Measurements from ENCODE around the gene OR4K14.
"Not testable (repeated sequence)": the region's sequence is repeated elsewhere in the genome, so short reads cannot be mapped to it uniquely, and the experiment has no call there.

Gene OR4K14, protein sequence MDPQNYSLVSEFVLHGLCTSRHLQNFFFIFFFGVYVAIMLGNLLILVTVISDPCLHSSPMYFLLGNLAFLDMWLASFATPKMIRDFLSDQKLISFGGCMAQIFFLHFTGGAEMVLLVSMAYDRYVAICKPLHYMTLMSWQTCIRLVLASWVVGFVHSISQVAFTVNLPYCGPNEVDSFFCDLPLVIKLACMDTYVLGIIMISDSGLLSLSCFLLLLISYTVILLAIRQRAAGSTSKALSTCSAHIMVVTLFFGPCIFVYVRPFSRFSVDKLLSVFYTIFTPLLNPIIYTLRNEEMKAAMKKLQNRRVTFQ

DNA sequence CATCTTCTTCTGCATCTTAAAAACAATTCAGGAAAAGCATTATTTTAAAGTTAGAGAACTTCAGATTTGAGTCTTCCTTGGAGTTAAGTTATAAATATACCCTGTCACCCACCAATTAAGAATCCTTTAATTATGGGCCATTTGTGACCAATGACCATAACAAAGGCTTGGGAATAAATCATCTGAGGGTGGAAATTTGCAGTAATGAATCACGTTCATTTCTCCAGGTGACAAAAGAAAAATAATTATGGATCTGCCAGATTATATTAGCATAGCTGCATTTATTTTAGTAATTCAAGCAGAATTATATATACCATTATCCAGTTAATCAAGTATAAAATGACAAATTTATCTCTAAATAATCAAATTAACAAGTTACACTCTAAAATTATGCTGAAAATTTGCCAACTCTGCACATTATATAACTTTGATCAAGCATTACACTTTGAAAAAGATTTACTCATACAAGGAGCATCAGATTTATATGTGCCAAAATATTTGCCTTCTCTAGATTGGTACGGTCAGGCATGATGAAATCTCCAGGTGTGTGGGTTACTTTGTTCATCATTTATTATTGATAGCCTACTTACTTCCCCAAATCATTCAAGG lies at the start of gene OR4K14:
TSS of gene OR4K14 (minus strand) at position 51 of the 609 bp plus-strand sequence. CDS start 4,114 bp downstream, outside the sequence.
- no peak for DNase-seq (ENCODE audit: low spot score)

DNA sequence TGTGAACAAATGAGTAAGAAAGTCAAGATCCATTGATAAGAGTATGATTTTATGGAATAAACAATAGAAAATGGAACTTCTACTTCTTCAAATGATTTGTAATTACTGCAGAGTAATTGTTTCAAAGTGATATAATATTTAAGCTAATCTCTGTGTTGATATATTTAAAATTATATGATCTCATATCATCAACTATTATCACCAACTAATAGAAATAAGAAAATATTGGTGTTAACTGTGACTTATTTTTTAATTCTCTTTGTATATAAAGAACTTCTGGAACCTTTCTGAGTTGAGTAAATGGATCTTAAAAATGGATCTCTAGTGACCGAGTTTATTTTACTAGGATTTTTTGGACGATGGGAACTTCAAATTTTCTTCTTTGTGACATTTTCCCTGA lies 40.6 kb upstream of the OR4K14 start, which contains the start of gene OR4L1:
TSS of gene OR4L1 (plus strand) at position 301 of the 400 bp plus-strand sequence. CDS start at position 301, 0 bp downstream.
- no peak for DNase-seq (ENCODE audit: low spot score)

- no peak for DNase-seq (ENCODE audit: low spot score)
Observed at GRCh38 chr14:20048202-20048601, 29.1 kb upstream of the OR4K14 start.

GRCh38 chr14:20044243-20044642 lies 25.1 kb upstream of the OR4K14 start:
- DNase-seq (ENCODE audit: low spot score), result no peak

DNA sequence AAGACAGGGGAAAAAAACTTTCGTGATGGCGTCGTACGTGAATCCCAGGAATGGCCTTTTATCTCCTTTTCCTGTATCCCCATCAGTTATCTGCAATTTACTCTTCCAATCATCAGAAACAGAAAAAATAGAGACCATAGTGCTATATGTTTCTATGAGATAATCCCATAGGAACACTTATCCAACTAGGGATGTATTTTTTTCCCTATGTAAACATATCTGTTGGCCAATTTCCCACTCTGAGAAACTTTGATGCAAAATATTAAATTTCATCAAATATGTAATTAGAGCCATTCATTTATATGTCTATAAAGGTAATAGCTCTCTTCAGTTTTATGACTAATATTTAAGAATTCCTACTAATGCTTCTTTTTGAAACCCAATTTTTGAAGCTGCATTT lies 16.8 kb upstream of the OR4K14 start, which contains the start of gene OR4K13:
TSS of gene OR4K13 (minus strand) at position 101 of the 400 bp plus-strand sequence. CDS start 1,280 bp downstream, outside the sequence.
- DNase-seq (ENCODE audit: low spot score), result no peak

GRCh38 chr14:20035449-20035848 lies 16.3 kb upstream of the OR4K14 start:
- DNase-seq (ENCODE audit: low spot score), result no peak

DNA sequence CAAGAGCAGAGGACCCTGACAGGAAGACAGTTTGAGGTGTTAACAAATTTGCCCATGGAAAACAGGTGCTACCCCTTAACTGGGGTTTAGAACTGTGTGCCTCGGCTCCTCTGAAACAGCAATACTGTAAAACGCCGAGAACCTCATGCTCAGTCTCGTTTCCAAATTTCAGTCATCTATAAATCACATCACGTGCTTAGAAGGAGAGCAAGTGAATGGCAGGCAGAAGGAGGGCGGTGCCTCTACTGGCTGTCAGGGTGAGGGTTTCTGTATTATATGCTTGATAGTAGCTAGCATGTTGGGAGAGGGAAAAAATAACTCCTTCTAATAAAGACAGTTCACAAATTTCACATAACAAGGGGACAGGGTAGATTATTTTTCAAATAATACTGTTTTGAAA lies 12.0 kb upstream of the OR4K14 start:
- DNase-seq (ENCODE audit: low spot score), result no peak

GRCh38 chr14:20008156-20008555 lies 11.0 kb downstream of the OR4K14 start:
- DNase-seq (ENCODE audit: low spot score), result no peak

- DNase-seq (ENCODE audit: low spot score), result no peak
Observed at GRCh38 chr14:20002319-20002718, 16.8 kb downstream of the OR4K14 start.

GRCh38 chr14:20001863-20002262 lies 17.2 kb downstream of the OR4K14 start, which contains the start of gene OR4Q2:
Gene OR4Q2 (plus strand): TSS chr14:20002163.
- no peak for DNase-seq (ENCODE audit: low spot score)

GRCh38 chr14:19993438-19993837 lies 25.7 kb downstream of the OR4K14 start:
- no peak for DNase-seq (ENCODE audit: low spot score)

GRCh38 chr14:19975291-19975690 lies 43.8 kb downstream of the OR4K14 start, which contains the start of gene OR4K15:
Gene OR4K15 (plus strand): TSS chr14:19975591. CDS start chr14:19975591, 0 bp downstream.
- DNase-seq (ENCODE audit: low spot score), result no peak

- DNase-seq (ENCODE audit: low spot score), result no peak
Observed at GRCh38 chr14:19974844-19975243, 44.3 kb downstream of the OR4K14 start.

DNA sequence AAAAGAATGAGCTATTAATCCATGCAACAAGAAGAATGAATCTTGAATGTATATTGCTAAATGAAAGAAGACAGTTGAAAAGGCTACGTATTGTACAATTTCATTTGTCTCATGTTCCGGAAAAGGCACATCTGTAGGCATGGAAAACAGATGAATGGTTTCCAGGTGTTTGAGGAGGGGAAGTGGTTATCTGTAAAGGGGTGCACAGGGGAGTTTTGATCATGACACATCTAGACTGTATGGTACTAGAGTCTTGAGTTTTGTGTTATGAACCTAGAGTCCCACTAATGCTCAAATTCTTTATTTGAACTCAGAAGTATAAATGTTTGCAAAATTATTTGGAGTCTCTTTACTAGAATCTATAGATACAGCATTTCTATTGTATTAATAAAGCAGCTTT lies 49.4 kb downstream of the OR4K14 start:
- not testable (repeated sequence) for DNase-seq (ENCODE audit: low spot score)
